DMS153 treated with DMSO at 0.1 percent for 48 hours (cell line): Measurements from ENCODE around the gene OR2T35.

Experiments
- DNase-seq: peaks from one replicate; lab custom pipeline; 2025; ENCODE audit not compliant: unreplicated experiment; lab: John Stamatoyannopoulos, UW

OR2T35 gene

DNA sequence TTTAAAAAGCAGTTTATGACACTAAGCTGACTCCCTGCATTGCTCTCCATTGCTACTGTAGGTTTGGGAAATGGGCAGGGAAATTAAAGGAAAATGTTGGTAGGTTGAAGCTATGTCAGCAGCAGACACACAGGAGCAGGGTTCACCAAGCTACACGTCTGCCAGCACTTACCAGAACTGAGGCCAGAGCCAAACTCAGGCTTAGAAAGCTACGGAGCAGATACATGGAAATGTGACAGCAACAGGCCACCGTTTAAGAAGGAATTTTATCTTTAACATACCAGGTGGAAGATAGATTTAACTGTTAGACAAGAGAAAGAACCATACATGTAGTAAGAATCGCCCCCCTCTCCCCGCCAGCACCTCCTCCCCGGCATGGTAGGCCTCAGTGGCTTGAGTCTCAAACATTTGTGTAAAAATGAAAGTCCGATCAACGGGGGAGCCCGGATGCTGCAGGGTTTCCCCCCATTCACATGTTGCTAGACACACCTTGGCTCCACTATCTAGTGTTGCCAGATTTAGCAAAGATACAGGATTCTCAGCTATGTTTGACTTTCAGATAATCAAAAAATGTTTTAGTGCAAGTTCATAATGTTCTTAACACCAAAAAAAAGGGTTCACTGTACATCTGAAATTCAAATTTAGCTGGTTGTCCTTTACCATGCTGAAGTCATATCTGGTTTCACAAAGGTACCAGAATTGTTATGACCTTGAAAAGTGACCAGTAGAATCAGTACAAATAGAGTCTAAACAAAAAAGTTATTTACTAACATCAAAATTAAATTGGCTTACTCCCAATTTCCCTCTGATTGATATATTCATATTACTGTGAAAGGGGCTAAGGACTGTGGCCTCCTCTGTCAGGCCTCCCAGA is 16.9 kb downstream of the OR2T35 start:
- no peak for DNase-seq

DNA sequence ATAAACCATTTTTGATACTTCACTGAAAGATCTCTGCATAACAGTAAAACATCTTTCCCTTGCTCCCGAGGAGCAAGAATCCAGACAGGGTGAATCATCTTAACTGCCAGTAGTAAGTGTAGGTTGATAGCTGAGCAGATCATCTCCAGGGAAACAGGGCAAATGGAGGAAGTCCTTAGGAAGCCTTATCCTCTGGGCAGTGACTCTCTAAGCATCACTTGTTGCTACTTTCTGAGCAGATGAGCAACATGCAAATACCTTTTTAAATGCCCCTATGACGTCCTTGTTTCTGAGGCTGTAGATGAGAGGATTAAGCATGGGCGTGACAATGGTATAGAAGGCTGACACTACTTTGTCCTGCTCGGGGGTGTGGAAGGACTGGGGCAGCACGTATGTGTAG is 19.1 kb downstream of the OR2T35 start:
- no peak for DNase-seq

DNA sequence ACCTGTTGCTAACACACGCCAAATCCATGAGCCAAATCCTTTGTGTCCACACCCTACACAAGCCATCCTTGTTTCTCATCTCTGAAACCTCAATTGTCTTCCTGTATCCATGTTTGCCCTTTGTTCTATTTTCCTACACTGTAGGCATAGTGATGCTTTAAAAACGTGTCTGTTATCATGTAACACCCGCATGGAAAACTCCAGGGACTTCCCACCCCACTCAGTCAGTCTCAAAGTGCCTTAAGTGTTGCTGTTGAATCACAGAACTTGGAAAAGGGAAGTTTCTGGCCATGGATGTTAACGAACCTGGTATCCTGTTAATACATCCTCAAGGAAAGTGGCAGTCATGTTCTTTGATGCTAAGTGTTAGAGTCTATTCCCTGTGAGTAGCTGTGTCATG is 19.9 kb downstream of the OR2T35 start:
- DNase-seq: no peak

DNA sequence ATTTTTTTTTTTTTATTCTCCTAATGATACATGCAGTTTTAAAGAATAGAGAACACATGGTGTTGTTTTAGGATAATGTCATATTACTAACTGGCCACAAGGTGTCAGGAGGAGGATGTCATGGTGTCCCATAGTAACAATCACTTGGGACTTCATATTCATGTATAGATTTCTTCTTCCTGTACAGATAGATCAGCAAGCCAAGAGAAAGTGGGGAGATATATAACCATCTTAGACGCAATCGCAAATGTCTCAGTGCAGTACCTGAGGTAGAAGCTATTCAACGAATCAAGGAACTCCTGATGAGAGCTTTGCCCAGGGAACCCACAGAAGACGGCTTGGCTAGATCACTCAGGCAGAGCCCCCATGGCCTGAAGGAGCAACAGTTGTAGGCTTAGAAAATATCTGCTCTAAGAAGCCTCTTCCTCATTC is 22.5 kb downstream of the OR2T35 start:
- peak; percentile 85 for DNase-seq

DNA sequence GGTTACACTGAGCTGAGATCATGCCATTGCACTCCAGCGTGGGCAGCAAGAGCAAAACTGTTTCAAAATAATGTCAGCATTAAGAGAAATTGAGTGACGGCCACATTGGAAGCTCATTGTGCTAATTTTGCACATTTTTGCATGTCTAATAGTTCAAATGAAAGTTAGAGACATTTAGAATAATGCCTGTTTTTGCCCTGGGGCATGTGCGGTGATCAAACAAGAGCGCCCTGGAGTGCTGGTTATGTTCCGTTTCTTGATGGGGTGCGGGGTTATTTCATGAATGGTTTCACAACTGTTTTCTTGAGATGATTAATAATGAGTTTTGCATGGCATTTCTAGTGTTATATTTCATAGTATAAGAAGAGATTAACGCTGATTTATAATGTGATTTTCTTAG is 23.3 kb downstream of the OR2T35 start:
- no peak for DNase-seq

DNA sequence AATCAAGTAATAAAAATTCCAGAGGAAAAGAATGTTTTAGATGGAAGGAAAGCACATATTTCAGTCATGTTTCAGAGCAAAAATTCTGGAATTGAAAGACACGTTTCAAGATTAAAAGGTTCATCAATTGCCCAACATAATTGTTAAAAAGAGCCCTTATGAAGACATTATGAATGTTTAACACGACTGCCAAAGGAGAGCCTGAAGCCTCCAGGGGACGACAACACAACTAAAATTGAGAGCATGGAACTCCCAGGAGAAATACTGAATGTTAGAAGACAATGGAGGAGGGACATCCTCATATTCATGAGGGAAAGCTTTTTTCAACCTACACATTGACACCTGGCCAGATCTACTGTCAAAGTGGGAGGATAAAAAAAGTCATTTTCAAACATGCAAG is 26.2 kb downstream of the OR2T35 start:
- peak; percentile 84 for DNase-seq

DNA sequence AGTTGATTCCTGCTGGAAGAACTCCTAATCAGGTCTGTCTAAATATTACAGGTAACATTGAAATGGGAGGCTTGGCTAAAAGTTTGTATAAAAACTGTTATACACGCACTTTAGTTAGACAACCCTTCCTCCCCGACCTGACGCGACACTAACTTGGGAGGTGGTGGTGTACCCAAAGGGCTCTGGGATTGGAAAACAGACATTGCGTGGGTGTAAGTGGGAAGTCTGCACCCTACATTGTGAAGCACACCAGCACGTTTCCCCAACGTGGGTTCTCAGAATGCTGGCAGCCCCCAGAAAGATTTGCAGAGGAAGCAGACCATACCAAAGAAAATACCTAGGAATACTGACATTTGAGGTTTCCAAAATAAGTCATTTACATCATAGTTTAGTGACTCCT is 27.0 kb downstream of the OR2T35 start:
- no peak for DNase-seq

DNA sequence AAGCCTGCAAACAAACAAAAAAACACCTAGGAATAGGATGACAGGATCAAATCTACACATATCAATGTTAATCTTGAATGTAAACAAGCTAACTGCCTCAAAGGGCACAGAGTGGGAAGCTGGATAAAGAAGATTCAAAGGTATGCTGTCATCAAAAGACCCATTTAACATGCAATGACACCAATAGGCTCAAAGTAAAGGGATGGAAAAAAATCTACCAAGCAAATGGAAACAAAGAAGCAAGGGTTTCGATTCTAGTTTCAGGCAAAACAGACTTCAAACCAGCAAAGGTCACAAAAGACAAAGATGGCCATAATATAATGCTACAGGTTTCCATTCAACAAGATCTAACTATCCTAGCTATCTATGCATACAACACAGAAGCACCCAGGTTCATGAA is 31.3 kb downstream of the OR2T35 start:
- DNase-seq: no peak

DNA sequence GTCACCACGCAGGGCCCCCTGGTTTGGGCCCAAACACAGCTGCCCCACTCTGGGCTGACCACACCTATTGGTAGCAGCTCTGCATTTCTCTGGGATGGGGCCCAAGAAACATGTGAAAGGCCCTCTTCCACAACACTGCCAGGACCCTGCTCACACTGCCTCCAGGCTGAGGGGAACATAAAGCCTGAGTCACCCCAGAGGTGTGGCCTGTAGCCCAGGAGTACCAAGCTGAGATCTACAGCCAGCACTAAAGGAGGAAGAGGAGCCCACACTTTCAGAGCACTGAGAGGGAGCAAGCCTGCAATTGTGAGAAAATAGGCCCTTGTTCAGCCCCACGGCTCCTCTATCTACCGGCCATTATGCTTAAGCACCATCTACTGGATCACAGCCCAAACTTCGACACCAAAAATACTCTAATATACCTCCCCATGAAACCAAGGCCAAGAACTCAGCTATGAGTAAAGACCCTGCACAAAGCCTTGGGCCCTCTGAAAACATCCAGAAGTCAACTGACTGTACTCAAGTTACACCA is 33.1 kb downstream of the OR2T35 start:
- DNase-seq: no peak

DNA sequence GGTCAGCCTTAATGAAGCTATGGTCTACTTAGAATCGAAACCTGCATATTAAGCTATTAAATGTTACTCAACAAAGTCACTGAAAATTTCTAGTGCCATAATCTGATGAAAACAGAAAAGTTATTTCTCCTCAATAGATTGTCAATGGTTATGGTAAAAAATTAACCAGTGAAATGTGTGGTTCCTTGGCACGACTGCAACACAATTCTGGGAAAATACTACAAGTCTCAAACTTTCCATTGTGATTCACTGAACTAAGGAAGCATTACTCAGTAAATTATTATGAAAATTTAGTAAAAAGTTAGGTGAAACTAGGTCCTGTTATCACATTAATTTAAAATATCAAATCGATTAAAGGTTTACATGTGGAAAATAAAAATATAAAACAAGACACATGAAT is 34.8 kb downstream of the OR2T35 start:
- no peak for DNase-seq

DNA sequence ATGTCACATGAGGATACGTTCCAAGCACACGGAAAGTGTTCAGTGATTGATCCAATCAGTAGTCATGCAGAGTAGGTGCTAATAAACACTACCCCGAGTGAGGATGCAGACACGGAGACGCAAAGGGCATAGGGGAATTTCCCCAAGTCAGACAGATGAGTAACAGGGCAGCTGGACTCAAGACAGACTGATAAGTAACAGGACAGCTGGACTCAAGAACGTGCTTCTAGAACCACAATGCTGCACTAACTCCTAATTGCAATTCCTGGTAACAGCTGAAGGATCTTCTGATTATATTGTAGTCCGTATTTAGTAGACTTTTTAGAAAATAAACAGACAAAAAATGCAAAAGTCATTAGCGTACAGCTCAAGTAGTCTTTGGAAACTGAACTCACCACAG is 45.7 kb downstream of the OR2T35 start:
- no peak for DNase-seq

DNA sequence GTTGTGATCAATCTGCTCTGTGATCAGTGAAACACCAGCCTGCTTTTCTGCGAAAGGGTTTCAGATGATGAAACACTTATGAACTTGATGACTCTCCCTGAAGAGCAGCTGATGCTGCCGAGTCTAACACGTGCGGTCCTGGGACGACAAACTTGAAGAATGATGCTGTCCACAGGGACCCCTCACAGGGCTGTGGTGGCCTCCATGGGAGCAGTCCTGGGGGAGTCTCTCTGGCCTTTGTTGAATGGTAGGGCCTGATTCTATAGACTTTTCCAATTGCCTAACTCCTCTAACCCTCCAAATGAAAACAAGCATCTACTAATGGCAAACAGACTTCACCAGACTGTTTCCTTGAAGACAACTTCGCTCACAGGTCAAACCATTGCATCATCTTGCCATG is 47.5 kb downstream of the OR2T35 start, which contains the start of gene OR2T10:
Gene OR2T10, minus strand, starts transcription at position 112 of the 400 bp plus-strand sequence. CDS start 3,932 bp downstream, outside the sequence.
- no peak for DNase-seq

DNA sequence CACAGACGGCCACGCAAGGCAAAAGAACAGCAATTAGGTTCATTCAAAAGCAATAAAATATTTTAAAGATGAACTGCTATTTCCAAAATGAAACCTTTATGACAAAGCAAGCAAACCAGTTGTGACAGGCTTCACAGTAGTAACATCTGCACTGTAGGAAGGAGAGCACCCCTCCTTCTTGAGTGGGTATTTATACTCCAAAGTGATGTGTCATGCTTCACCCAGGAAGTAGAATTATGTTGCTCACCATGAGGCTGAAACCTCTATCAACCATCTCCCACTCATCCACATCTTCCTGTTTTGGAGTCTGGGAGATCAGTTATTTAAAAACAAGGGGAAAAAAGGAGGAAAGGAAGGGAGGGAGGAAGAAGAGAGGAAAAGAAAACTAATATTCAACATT is 48.5 kb downstream of the OR2T35 start:
- DNase-seq: peak; percentile 8

DNA sequence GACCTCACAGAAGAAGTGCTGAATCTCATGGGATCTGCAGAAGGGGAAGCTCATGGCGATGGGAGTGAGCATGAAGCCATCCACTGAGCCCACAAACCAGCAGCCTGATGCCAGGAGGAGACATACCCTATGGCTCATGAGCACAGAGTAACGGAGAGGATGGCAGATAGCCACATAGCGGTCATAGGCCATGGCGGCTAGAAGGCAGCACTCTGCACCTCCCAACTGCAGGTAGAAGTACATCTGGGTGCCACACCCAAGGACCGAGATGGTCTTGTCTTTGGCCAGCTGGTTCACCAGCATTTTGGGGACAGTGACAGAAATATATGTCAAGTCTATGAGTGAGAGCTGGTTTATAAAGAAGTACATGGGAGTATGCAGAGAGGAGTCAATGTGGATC is 51.9 kb downstream of the OR2T35 start:
- DNase-seq: no peak

DNA sequence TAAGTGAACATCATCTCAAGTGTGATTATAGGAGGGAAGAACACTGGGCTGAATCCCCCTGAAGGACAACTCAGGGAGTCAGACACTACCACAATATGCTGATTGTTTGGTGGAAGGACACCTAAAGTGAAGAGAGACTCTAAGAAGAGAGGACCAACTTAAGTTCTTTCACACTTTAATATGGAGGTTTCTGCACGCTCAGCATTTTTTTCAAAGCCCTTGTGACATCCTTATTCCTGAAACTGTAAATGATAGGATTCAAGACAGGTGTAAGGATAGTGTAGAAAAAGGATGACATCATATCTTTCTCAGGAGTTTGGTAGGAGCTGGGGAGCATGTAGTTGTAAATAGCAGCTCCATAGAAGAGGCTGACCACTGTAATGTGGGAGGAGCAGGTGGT is 52.4 kb downstream of the OR2T35 start:
- no peak for DNase-seq

DNA sequence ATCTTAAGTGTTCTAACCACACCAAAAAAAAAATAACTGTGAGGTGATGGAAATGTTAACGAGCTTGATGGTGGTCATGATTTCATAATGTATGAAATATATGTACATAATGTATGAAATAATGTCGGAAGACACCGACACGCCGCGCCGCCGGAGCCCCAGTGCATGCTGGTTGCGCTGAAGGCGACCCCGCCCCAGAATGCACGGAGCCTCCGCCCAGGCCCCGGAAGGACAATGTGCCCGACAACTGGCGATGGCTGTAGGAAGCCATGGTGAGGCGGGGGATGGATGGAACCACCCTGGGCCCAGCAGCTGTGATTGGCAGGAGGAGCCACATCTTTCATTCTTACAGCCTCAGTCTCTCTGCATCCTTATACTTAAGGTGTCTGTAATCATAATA is 55.0 kb downstream of the OR2T35 start:
- no peak for DNase-seq

DNA sequence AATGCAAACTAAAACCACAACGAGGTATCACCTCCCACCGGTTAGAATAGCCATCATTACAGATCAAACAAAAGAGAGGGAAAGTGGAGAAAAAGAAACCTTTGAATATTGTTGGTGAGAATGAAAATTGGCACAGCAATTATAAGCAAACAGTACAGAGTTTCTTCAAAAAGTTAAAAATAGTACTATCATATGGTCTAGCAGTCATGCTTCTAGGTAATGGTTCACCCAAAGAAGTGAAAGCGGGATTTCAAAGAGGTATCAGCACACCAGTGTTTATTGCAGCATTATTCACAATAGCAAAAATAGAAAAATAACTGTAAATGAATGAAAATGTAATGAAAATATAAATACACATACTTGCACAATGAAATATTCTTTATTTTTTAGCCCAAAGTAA is 55.7 kb downstream of the OR2T35 start:
- DNase-seq: no peak
